Daoy (cell line): ENCODE measurements around the gene ZSCAN22. TPM values are rescaled to one million over a fixed set of nuclear protein-coding genes. Genes with fewer than 3 reads are reported as not detected.
A peak's percentile ranks its signal among the peaks of the same experiment; 100 is the strongest.

Experiments used
- DNase-seq: peaks from one replicate; pipeline ENCODE4 v3.0.0-alpha.2; 2015; ENCODE audit warnings: low read depth
- total RNA-seq: library from RNA; depleted of rRNA; stranded (reverse); fragments of >200 nt; shearing (Covaris generic); gene quantifications from 2 replicates; pipeline ENCODE4 v1.2.3, GENCODE V29; 2014

The ZSCAN22 gene
- total RNA-seq, 1 experiment from 2014 or later, result 2.1 TPM

- DNase-seq, result no peak
These were observed 25.4 kb downstream of the ZSCAN22 start for GRCh38 chr19:58351990-58352755.

GRCh38 chr19:58352760-58353671, 26.2 kb downstream of the ZSCAN22 start, which contains the start of gene A1BG:
TSS of gene A1BG (minus strand) at chr19:58353492. CDS start at chr19:58353437, 55 bp downstream.
- DNase-seq, result no peak

- no peak for DNase-seq
These were observed 27.1 kb downstream of the ZSCAN22 start for GRCh38 chr19:58353717-58354477.

GRCh38 chr19:58354478-58355030, 27.8 kb downstream of the ZSCAN22 start:
- no peak for DNase-seq

- DNase-seq, result no peak
These were observed 28.5 kb downstream of the ZSCAN22 start for GRCh38 chr19:58355215-58355796.

GRCh38 chr19:58355908-58356765, 29.3 kb downstream of the ZSCAN22 start:
- DNase-seq, result no peak

- no peak for DNase-seq
These were observed 30.1 kb downstream of the ZSCAN22 start for GRCh38 chr19:58356766-58357480.

- DNase-seq, result no peak
These were observed 30.8 kb downstream of the ZSCAN22 start for GRCh38 chr19:58357481-58358145.

GRCh38 chr19:58361900-58362271, 35.1 kb downstream of the ZSCAN22 start:
- peak; percentile 67 for DNase-seq

- peak; percentile 99 for DNase-seq
These were observed 35.6 kb downstream of the ZSCAN22 start, which contains the start of gene ZNF497 for GRCh38 chr19:58362272-58362994. TSS of gene ZNF497 (minus strand) at chr19:58362751. CDS start at chr19:58357635, 5,116 bp downstream.

GRCh38 chr19:58364146-58364545, 37.4 kb downstream of the ZSCAN22 start:
- no peak for DNase-seq

- DNase-seq, result no peak
These were observed 40.0 kb downstream of the ZSCAN22 start for GRCh38 chr19:58366585-58367430.

- no peak for DNase-seq
These were observed 41.1 kb downstream of the ZSCAN22 start for GRCh38 chr19:58367698-58368454.

GRCh38 chr19:58368561-58369360, 42.0 kb downstream of the ZSCAN22 start:
- DNase-seq, result no peak

GRCh38 chr19:58372311-58373133, 45.7 kb downstream of the ZSCAN22 start:
- DNase-seq, result no peak
